Measurements from ENCODE around the gene RNASET2. TPM values are rescaled to one million over a fixed set of nuclear protein-coding genes. Genes with fewer than 3 reads are reported as not detected.

Gene RNASET2
- total and polyA plus RNA-seq, 2 of the 13 experiments (the other 11 are each of a cell fraction or from before 2014, with no cell fraction given): 44.6 to 597 TPM

GRCh38 chr6:166952567-166953486 is 3.5 kb downstream of the RNASET2 start (continued):
- TF ChIP-seq ZBTB2 (CRISPR knock-in tag; IDR thresholded peaks at IDR 0.05; ENCODE audit: low read depth) (0 out of 2 replicates have a peak, but pooled peaks have one; percentile 28), ZBTB33 (CRISPR knock-in tag; IDR thresholded peaks at IDR 0.05) (peak; percentile 69; the same call in 1 of the 2 replicates), JUN (CRISPR knock-in tag; IDR thresholded peaks at IDR 0.05) (no peak), ZNF598 (CRISPR knock-in tag; IDR thresholded peaks at IDR 0.05; ENCODE audit: borderline replicate concordance) (0 out of 2 replicates have a peak, but pooled peaks have one; percentile 37), RBFOX2 (IDR thresholded peaks at IDR 0.05; ENCODE audit: low read depth, low read length) (peak; percentile 41; the same call in 1 of the 2 replicates)

GRCh38 chr6:166952121-166952520 is 4.2 kb downstream of the RNASET2 start:
- Histone ChIP-seq H2AFZ (ENCODE audit: low read length) (no peak overlapping the region), H3K9me3 (ENCODE audit: low read length) (no peaks in the 10 kb centered on the region), H3K27me3 (ENCODE audit: control insufficient read depth in 1 of 2, insufficient read depth in 2 of 2, low read length in 2 of 2) (no peaks in the 10 kb centered on the region; a peak in 1 of 5 replicates), H3K4me1 (ENCODE audit: insufficient read depth, low read length) (peaks cover 65% of the 10 kb centered on the region), H3K27ac (ENCODE audit: extremely low read length, insufficient read depth, low read length) (no peak overlapping the region), H4K20me1 (ENCODE audit: insufficient read depth, low read length) (peaks cover 66% of the 10 kb centered on the region), H3K9ac (ENCODE audit: insufficient read depth, low read depth, low read length) (no peak overlapping the region), H3K4me2 (ENCODE audit: low read depth, low read length) (peak overlapping the region; percentile 90; the same call in 1 of the 2 replicates), H3K79me2 (ENCODE audit: insufficient read depth, low read length) (peaks cover 56% of the 10 kb centered on the region), H3K4me3 (replicated peaks in 1 of 3; ENCODE audit: insufficient read depth in 1 of 3, low read depth in 2 of 3, low read length in 3 of 3) (no peak overlapping the region), H3K36me3 (replicated peaks in 1 of 2; ENCODE audit: control insufficient read depth in 1 of 2, insufficient read depth in 2 of 2, low read length in 2 of 2) (peaks cover 25 to 64% of the 10 kb centered on the region in 2 experiments)
- ChIA-PET CTCF (ENCODE audit: low intra/inter-chr PET ratio, low total read pairs) (interaction anchor here (2.0 kb wide), 1 partner anchor 165 kb away, joined by 15 read pairs; no protein-coding TSS in a partner anchor), POLR2A (no interaction called here)
- intact Hi-C loops (cut with micrococcal nuclease; ENCODE audit: unreplicated experiment): no loop called here
- no peak for DNase-seq (ENCODE audit: low spot score)
- TF ChIP-seq ZNF12 (CRISPR knock-in tag; IDR thresholded peaks at IDR 0.05) (peak; percentile 81), IRF2 (CRISPR knock-in tag; IDR thresholded peaks at IDR 0.05) (no peak), ZNF10 (CRISPR knock-in tag; IDR thresholded peaks at IDR 0.05; ENCODE audit: borderline replicate concordance, low read depth) (no peak), NFYB (CRISPR knock-in tag; IDR thresholded peaks at IDR 0.05) (no peak), SMAD3 (CRISPR knock-in tag; IDR thresholded peaks at IDR 0.05) (no peak), ZNF770 (CRISPR knock-in tag; IDR thresholded peaks at IDR 0.05) (no peak), RBFOX2 (IDR thresholded peaks at IDR 0.05; ENCODE audit: low read depth, low read length) (peak; percentile 34; the same call in 1 of the 2 replicates)
- FAIRE-seq: no peak
- in situ Hi-C loops (cut with HindIII; ENCODE audit: extremely low pct_ligation_motif_present, low pct_unique_long_range_greater_than_20kb): no loop called here
- no peak for ATAC-seq
- WGBS (ENCODE audit: low lambda C conversion rate): 93% methylated on average over 6 of the region's 12 CpGs
- no TSS peak for BruUV-seq (replicated peaks)

Measured in HepG2 (cell line).